HG03060 (cell line): ENCODE results near the gene INKA1.

ENCODE experiments used
- ATAC-seq: cut with Tn5 transposase; IDR thresholded peaks from one replicate; pipeline ENCODE4 v1.9.1; 2021; ENCODE audit warnings: low read depth, moderate number of reproducible peaks; ENCODE audit not compliant: unreplicated experiment

Gene INKA1

DNA sequence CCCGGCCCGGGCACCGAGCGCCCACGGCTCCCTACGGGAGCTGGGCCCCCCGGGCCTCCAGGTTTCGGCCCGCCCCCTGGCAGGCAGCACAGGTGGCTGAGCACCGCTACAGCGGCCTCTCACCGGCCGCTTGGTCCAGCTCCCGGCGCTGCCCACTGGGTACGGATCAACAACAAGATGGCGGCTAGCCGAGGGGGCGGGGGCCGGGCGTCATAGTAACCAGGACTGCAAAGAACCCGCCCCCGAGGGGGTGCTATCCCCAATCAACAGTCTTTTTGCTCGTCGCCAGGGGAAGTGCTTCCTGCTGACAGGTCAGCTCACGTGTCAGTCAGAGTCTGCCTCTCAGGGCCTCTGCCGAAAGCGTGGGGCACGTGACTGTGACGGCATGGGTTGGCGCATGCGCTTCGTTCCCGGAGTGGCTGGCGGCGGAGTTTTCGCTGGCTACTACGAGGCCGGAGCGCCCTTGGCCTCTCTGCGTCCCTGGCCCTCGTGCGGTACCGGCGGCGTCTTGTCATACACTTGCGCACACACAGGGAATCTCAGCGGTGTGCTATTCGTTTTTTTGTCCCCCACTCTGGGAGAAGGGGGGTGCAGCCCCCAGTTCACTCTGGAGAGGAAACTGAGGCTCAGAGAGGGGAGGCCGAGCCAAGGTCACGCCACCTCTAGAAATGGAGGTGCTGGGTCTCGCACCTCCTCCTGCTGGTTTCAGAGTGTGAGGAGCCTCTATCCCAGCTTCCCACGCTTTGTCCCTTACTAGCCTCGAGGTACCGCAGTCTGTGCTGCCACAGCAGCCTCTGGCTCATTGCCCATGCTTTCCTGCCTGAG is 16.5 kb upstream of the INKA1 start, which contains the start of gene IP6K1:
Gene IP6K1 (minus strand): TSS at position 186 of the 825 bp plus-strand sequence. CDS start 38,502 bp downstream, outside the sequence.
- ATAC-seq: peak; percentile 96

DNA sequence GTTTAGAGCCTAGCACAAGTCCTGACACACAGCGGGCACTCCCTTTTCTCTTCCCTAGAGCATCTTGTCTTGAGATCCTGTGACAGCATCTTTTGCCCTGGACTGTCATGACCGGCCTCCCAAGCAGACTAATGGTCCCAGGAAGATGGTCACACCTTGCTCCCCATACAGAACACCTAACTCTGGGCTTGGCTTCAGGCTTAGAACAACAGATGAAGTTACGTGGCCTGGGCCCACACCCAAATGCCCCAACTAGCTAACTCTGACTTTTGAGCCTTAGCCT is 15.9 kb upstream of the INKA1 start:
- no peak for ATAC-seq

DNA sequence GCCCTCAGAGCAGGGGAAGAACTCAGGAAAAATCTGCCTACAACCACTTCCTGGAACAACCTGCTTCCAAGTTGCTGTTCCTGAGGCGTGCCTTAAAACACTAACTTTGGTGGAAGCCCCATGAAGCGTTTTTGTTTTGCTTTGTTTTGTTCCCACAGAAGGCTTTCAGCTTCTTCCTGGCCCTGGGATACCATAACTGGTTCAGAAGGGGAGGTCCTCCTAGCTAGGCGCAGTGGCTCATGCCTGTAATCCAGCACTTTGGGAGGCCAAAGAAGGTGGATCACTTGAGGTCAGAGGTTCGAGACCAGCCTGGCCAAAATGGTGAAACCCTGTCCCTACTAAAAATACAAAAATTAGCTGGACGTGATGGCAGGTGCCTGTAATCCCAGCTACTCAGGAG is 15.5 kb upstream of the INKA1 start:
- ATAC-seq: no peak

GRCh38 chr3:49788056-49788455 is 15.0 kb upstream of the INKA1 start:
- no peak for ATAC-seq

DNA sequence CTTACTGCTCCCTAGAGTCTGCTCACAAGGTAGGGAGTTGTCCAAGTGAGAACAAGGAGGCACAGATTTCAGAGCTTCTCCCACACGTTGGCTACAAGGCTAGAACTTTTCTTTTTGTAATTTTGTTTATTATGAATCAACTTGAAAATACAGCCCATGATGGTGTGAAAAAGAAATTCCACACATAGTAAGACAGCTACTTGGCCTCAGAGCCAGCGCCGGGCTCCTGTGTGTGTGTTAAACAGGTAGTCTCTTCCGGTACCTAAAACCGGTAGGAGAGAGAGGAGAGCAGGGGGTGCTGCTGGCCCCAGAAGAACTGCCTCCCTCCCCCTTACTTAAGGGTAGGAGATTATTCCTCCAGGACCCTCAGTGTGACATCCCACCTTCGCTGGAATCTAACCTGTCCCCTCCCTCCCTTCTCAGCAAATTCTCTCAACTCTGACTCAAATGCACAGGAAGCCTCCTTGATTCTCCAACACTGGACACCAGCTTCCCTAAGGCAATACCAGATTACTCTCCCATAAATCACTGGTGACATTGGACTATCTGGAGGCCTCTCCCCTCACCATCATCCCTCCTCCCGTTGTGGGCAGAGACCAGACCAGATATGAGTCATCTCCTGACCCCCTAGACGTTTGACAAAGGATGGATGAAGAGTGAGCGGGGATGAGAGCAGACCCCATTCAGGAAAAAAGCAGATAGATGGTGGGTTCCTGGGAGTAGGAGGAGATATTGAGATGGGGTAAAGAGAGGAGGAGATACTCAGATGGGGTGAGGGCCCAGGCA is 12.2 kb upstream of the INKA1 start:
- ATAC-seq: no peak

DNA sequence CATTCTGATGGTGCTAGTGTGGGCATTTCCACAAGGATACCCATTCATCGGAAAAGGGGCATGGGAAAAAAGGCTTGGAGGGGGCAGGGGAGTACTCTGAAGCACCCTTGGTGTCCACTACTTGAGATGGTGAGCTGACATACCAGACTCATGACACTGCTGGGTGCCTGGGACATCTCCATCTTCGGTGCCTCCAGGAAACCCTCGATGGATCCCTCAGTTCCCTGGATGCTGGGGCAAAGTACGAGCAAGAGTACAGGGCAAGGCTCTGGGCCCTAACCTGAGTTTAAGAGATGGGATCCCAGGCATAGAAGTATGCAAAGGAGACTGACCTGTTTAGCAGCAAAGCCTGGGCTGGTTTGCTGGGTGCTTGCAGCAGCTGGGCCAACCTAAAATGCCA is 11.5 kb upstream of the INKA1 start:
- ATAC-seq: no peak

GRCh38 chr3:49792371-49793150 is 10.5 kb upstream of the INKA1 start:
- ATAC-seq: no peak

GRCh38 chr3:49793486-49794085 is 9.5 kb upstream of the INKA1 start:
- ATAC-seq: no peak

- no peak for ATAC-seq
These were observed 8.6 kb upstream of the INKA1 start for GRCh38 chr3:49794431-49794830.

GRCh38 chr3:49794926-49795905 is 7.8 kb upstream of the INKA1 start:
- ATAC-seq: no peak

DNA sequence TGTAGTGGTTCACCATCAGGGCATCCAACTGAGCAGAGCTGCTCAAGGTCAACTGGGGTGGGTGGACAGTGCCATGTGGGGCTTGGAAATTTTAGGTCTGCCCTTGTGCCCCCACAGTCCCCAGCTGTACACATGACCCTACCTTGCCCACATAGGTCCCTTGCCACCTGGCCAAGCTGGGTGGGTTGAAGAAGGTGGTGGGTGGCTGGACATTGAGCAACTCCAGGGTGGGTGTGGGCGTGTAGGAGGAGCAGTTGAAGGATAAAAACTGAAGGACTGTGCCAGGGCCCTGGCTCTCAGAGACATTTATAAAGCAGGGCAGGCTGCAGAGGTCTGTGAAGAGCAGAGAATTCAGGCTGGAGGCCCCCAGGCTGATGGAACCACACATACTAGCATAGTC is 4.0 kb upstream of the INKA1 start:
- no peak for ATAC-seq

DNA sequence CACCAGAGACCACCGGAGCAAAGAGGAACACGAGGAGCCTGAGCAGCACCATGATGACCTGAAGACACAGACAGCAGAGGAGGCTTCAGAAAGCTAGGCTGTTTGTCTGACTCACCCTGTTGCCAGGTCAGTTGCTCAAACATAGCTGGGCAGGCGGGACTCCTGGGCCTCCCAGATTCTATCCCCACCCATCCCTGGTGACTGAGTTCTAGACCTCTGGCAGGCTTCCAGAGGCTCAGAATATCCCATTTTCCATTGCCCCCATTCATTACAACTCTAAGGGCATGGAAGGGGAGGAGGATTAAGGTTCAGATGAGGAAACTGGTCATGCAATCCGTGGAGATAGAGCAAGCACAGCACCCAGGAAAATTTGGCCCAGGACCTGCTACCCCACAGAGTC is 3.3 kb upstream of the INKA1 start, which contains the start of gene CDHR4:
Gene CDHR4 (minus strand): TSS at position 113 of the 400 bp plus-strand sequence. CDS start 61 bp downstream, at position 52.
- ATAC-seq: no peak

GRCh38 chr3:49801160-49801559 is 1.9 kb upstream of the INKA1 start:
- no peak for ATAC-seq

- ATAC-seq: no peak
These were observed 542 bp downstream of the INKA1 start for GRCh38 chr3:49803465-49804140.

- no peak for ATAC-seq
These were observed 1.3 kb downstream of the INKA1 start for GRCh38 chr3:49804141-49805041.

DNA sequence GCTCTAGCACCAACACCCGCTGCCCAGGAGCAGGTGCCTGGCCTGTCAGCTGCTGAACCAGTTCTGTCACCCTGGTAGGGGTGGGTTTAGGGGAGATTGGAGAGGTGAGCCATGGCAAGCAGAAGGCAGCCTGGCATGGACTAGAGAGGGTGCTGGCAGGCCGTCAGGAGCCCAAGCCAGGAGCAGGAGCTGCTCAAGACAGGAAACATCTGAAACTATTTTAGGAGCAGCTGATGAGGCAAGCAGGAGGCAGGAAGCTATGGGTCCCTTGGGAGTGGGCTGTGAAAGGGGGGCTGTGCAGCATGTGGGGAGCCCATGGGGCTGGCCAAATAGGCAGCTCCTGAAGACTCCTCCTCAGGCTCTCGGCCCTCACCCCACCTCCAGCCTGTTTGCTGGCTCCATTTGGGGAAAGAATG is 2.3 kb downstream of the INKA1 start:
- no peak for ATAC-seq

- ATAC-seq: no peak
These were observed 3.0 kb downstream of the INKA1 start for GRCh38 chr3:49805897-49806701.
